Measurements from ENCODE around the gene HSD11B1.

Gene HSD11B1

DNA sequence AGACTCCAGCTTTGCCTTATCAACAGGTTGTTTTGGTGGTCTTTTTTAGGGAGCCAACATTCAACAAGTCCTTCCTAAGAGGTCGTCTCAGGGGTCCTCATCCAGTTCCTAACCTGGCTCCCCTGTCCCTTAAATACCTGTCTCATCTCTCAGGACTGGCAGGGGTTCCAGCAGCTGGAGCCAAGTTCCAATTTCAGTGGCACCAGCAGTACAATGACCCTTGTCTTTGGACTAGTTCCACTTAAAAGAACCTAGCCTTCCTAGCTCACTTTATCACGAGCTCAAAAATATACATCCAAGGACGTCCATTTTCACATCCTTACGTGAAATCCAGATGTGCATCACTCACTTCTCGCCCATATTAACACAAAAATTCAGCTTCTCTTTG, 32.5 kb downstream of the HSD11B1 start:
- TF ChIP-seq MYC (IDR thresholded peaks at IDR 0.05; ENCODE audit: low read depth, low read length): no peak
- TF ChIP-seq, protein P1, sequence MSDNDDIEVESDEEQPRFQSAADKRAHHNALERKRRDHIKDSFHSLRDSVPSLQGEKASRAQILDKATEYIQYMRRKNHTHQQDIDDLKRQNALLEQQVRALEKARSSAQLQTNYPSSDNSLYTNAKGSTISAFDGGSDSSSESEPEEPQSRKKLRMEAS (IDR thresholded peaks at IDR 0.05; ENCODE audit: low read depth, low read length): no peak
- no peak for DNase-seq (ENCODE audit: low read depth)
- no peak overlapping the region for H3K4me3 ChIP-seq (ENCODE audit: low read depth, low read length)

DNA sequence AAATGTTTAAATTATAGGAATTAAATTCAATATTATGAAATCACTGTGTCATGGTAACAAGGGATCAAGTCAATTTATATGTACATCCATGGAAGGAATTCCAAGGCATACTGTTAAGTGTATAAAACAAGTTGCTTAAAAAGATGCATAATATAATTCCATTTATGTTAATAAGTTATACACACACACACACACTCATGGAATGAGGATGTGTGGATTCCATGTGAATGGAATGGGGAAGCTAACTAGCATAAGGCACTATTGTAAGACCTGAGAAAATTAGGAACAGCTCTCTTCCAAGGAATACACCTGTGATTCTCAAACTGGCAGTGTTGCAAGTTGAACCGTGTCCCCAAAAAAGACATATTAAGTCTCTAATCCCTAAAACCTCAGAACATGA, 33.6 kb downstream of the HSD11B1 start:
- H3K4me3 ChIP-seq (ENCODE audit: low read depth, low read length): no peak overlapping the region
- TF ChIP-seq MYC (IDR thresholded peaks at IDR 0.05; ENCODE audit: low read depth, low read length) (no peak), POLR2A (IDR thresholded peaks at IDR 0.05; ENCODE audit: extremely low read depth, insufficient read length) (no peak)
- TF ChIP-seq, protein P2, sequence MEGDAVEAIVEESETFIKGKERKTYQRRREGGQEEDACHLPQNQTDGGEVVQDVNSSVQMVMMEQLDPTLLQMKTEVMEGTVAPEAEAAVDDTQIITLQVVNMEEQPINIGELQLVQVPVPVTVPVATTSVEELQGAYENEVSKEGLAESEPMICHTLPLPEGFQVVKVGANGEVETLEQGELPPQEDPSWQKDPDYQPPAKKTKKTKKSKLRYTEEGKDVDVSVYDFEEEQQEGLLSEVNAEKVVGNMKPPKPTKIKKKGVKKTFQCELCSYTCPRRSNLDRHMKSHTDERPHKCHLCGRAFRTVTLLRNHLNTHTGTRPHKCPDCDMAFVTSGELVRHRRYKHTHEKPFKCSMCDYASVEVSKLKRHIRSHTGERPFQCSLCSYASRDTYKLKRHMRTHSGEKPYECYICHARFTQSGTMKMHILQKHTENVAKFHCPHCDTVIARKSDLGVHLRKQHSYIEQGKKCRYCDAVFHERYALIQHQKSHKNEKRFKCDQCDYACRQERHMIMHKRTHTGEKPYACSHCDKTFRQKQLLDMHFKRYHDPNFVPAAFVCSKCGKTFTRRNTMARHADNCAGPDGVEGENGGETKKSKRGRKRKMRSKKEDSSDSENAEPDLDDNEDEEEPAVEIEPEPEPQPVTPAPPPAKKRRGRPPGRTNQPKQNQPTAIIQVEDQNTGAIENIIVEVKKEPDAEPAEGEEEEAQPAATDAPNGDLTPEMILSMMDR (IDR thresholded peaks at IDR 0.05; ENCODE audit: low read depth, low read length): no peak
- TF ChIP-seq, protein P1 (IDR thresholded peaks at IDR 0.05; ENCODE audit: low read depth, low read length): no peak

DNA sequence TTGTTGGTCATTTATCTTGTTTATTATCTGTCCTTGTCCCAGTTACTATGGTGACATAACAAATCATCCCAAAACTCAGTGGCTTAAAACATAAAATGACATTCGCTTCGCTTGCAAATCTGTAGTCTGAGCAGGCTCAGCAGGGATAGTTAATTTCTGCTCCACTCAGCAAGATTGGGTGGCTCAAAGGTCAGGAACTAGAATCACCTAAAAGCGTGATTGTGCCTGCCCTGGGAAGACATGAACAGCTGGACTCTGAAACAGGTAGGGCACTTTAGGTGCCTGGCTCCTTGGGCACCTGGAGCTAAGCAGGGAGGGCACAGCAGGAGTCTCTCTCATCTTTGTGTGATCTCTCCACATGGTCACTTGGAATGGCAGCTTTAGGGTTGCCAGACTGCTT, 36.5 kb downstream of the HSD11B1 start:
- no peak for DNase-seq (ENCODE audit: low read depth)
- TF ChIP-seq, protein P2 (IDR thresholded peaks at IDR 0.05; ENCODE audit: low read depth, low read length): no peak
- TF ChIP-seq, protein P1 (IDR thresholded peaks at IDR 0.05; ENCODE audit: low read depth, low read length): no peak
- TF ChIP-seq POLR2A (IDR thresholded peaks at IDR 0.05; ENCODE audit: extremely low read depth, insufficient read length) (no peak), MYC (IDR thresholded peaks at IDR 0.05; ENCODE audit: low read depth, low read length) (no peak)
- H3K4me3 ChIP-seq (ENCODE audit: low read depth, low read length): no peak overlapping the region

More for the DNA sequence above, 33.6 kb downstream of the HSD11B1 start:
- DNase-seq (ENCODE audit: low read depth): no peak

DNA sequence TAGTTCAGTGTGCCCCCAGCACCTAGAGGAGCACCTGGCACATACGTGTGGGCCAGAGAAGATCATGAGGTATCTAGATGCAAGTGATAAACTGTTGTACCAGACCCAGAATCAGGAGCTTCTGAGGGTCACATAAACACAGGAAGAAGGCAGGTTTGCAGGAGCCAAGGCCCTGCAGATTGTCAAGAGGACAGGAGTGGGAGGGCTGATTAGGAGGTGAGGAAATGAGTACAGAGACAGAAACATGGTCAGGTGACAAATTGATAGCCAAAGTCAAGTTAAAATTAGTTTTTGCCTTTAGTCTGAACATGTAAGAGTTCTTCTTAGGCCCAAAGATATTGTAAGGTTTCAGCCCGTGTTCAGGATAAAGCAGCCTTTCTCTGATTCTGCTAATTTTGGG, 37.2 kb downstream of the HSD11B1 start:
- no peak for DNase-seq (ENCODE audit: low read depth)
- TF ChIP-seq, protein P2 (IDR thresholded peaks at IDR 0.05; ENCODE audit: low read depth, low read length): no peak
- TF ChIP-seq, protein P1 (IDR thresholded peaks at IDR 0.05; ENCODE audit: low read depth, low read length): no peak
- no peak for TF ChIP-seq POLR2A (IDR thresholded peaks at IDR 0.05; ENCODE audit: extremely low read depth, insufficient read length)
- H3K4me3 ChIP-seq (ENCODE audit: low read depth, low read length): no peak overlapping the region

DNA sequence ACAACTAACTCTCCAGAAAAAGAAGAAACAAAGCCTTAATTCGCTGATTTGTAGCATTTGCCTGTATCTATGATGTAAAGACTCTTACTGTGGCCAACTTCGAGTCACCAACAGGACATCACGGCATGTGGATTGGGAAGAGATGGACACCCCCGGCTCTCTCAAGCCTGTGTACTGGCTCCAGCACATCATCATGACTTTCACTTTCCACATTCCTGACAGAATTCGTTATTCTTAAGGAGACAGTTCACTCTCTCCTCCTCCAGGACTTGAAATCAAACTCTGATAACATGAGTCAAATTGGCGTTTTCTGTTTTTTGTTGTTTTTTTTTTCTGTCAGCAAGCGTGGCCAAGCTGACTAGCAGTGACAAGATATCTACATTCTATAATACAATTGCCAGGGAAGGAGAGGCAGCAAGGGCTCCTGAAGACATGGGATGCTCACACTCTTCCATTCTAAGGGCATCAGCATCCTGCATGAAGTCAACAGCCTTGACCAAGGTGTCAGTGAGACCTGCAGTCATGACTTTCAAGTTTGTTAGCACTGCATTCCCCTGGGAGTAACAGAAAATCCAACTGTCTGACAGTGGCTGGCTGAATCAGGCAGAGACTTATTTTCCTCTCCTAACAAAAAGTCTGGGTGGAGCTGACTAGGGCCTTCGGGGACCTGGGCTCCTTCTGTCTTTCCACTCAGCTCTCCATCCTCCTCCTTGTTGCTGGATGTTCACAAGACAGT, 37.9 kb downstream of the HSD11B1 start:
- no peak overlapping the region for H3K4me3 ChIP-seq (ENCODE audit: low read depth, low read length)
- DNase-seq (ENCODE audit: low read depth): no peak
- TF ChIP-seq, protein P2 (IDR thresholded peaks at IDR 0.05; ENCODE audit: low read depth, low read length): no peak
- TF ChIP-seq MYC (IDR thresholded peaks at IDR 0.05; ENCODE audit: low read depth, low read length) (no peak), POLR2A (IDR thresholded peaks at IDR 0.05; ENCODE audit: extremely low read depth, insufficient read length) (no peak)
- TF ChIP-seq, protein P1 (IDR thresholded peaks at IDR 0.05; ENCODE audit: low read depth, low read length): no peak

DNA sequence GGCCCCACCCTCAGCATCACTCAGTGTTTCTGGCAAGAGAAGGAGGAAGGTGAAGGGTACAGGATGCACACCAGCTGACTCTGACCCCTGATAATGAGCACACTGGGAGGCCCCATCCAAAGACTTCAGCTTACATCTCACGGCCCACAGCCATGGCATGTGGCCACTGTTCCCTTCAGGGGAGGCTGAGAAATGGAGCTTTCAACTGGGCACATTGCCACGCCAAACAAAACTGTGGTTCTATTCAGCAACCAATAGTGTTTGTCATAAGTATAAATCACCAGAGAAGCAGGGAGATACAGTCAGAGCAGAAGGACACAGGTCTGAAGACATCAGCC, 38.5 kb downstream of the HSD11B1 start:
- no peak for TF ChIP-seq POLR2A (IDR thresholded peaks at IDR 0.05; ENCODE audit: extremely low read depth, insufficient read length)
- DNase-seq (ENCODE audit: low read depth): no peak
- H3K4me3 ChIP-seq (ENCODE audit: low read depth, low read length): no peak overlapping the region

Measured in NB4 (cell line).